HEK293 (cell line): ENCODE data around the gene TTLL11.

Experiments
- GLI4 ChIP-seq: fragments of 450-650 bp; formaldehyde crosslinking; IDR thresholded peaks from 2 replicates; pipeline ENCODE4 v1.5.1; 2016; ENCODE audit warnings: missing biosample characterization, missing genetic modification characterization
- KLF16 ChIP-seq: fragments of 450-650 bp; formaldehyde crosslinking; IDR thresholded peaks from 2 replicates; pipeline ENCODE4 v1.5.1; 2017; ENCODE audit warnings: missing biosample characterization, missing genetic modification characterization
- ZNF132 ChIP-seq: fragments of 450-650 bp; formaldehyde crosslinking; IDR thresholded peaks from 2 replicates; pipeline ENCODE4 v1.5.1; 2017; ENCODE audit warnings: missing biosample characterization, missing genetic modification characterization, borderline replicate concordance
- ZNF174 ChIP-seq: fragments of 450-650 bp; formaldehyde crosslinking; IDR thresholded peaks from 2 replicates; pipeline ENCODE4 v1.5.0; 2017; ENCODE audit warnings: missing biosample characterization, mild to moderate bottlenecking, missing genetic modification characterization
- ZNF239 ChIP-seq: fragments of 450-650 bp; formaldehyde crosslinking; IDR thresholded peaks from 2 replicates; pipeline ENCODE4 v1.5.1; 2016; ENCODE audit warnings: missing biosample characterization, missing genetic modification characterization
- ZNF324 ChIP-seq: fragments of 450-650 bp; formaldehyde crosslinking; IDR thresholded peaks from 2 replicates; pipeline ENCODE4 v1.5.1; 2016; ENCODE audit warnings: missing biosample characterization, missing genetic modification characterization
- ZNF416 ChIP-seq: fragments of 450-650 bp; formaldehyde crosslinking; IDR thresholded peaks from 2 replicates; pipeline ENCODE4 v1.5.1; 2016; ENCODE audit warnings: missing biosample characterization, missing genetic modification characterization
- ZNF433 ChIP-seq: fragments of 450-650 bp; formaldehyde crosslinking; IDR thresholded peaks from 2 replicates; pipeline ENCODE4 v1.5.1; 2016; ENCODE audit warnings: missing biosample characterization, missing genetic modification characterization, low read depth
- ZNF510 ChIP-seq: fragments of 450-650 bp; formaldehyde crosslinking; IDR thresholded peaks from 2 replicates; pipeline ENCODE4 v1.5.1; 2018; ENCODE audit warnings: mild to moderate bottlenecking, missing genetic modification characterization, missing biosample characterization; ENCODE audit not compliant: insufficient replicate concordance
- TF ChIP-seq, protein P1 (sequence below): fragments of 450-650 bp; formaldehyde crosslinking; IDR thresholded peaks from 2 replicates; pipeline ENCODE4 v1.5.1; 2016; ENCODE audit warnings: missing biosample characterization, missing genetic modification characterization

GRCh38 chr9:121855476-121855875 is 237.6 kb downstream of the TTLL11 start:
- TF ChIP-seq ZNF433 (tag by site-specific recombination) (no peak), ZNF132 (tag by site-specific recombination) (no peak), ZNF239 (tag by site-specific recombination) (no peak), GLI4 (tag by site-specific recombination) (no peak), KLF16 (tag by site-specific recombination) (no peak), ZNF510 (tag by site-specific recombination) (no peak), ZNF174 (tag by site-specific recombination) (no peak), ZNF416 (tag by site-specific recombination) (no peak), ZNF324 (tag by site-specific recombination) (no peak)
- TF ChIP-seq, protein P1, sequence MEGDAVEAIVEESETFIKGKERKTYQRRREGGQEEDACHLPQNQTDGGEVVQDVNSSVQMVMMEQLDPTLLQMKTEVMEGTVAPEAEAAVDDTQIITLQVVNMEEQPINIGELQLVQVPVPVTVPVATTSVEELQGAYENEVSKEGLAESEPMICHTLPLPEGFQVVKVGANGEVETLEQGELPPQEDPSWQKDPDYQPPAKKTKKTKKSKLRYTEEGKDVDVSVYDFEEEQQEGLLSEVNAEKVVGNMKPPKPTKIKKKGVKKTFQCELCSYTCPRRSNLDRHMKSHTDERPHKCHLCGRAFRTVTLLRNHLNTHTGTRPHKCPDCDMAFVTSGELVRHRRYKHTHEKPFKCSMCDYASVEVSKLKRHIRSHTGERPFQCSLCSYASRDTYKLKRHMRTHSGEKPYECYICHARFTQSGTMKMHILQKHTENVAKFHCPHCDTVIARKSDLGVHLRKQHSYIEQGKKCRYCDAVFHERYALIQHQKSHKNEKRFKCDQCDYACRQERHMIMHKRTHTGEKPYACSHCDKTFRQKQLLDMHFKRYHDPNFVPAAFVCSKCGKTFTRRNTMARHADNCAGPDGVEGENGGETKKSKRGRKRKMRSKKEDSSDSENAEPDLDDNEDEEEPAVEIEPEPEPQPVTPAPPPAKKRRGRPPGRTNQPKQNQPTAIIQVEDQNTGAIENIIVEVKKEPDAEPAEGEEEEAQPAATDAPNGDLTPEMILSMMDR (tag by site-specific recombination), result no peak
